Measurements from ENCODE around the gene AGK.

DNA sequence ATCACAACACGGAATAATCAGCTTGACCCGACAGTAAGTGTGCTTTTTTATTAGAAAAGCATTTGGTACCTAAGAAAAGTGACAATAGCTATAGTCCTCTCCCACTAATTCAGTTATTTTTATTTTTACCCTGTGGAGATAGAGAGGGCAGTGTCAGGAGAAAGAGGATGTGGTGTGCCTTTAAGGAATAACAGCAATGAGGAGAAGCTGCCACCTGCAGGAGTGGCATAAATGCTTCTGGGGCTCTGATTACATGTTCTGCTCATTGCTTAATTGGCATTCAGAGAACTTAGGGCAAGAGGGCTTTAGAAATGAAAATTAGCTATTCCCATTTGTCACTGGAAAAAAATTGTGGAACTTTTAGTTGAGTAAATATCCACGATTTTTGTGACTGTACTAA lies 90.7 kb downstream of the AGK start:
- TF ChIP-seq CTCF (IDR thresholded peaks at IDR 0.05; ENCODE audit: poor library complexity) (no peak), EZH2phosphoT487 (IDR thresholded peaks at IDR 0.05; ENCODE audit: low read depth, severe bottlenecking, unreplicated experiment) (no peak)
